ENCODE data around the gene RNF130.
"Not testable (repeated sequence)": the region's sequence is repeated elsewhere in the genome, so short reads cannot be mapped to it uniquely, and the experiment has no call there.

Gene RNF130

DNA sequence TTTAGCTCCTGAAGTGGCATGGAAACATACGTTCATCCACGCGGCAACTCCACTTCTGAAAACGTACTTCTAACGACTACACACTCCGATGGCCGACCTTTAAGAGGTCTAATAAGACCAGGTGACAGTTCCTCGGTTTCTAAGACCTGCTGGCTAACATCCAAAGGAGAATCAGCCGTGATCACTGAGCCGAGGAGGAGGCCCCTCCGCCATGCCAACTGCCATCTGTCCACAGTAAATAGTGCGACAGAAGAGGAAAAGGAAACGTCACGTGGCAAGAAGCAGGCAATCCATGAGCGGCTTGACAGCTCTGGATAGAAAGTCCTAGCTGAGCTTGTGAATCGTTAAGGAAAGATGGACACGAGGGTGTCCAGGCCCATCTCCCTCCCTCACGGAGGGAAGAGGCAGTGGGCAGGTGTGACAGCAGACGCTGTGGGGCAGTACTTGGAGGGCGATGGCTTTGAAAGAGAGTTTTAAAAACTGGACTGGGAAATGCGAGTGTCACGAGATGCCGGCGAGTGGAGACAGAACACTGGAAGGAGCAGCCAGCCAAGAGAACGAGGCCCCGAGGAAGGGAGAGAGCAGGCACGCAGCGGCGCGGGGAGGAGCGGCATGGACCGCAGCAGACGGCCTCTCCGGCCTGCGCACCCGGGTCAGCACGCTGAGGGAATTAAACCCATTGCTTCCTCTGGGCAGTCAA, 97.2 kb downstream of the RNF130 start:
- DNase-seq (ENCODE audit: low read depth in 2 of 2), result no peak

GRCh38 chr5:179973391-179973790, 98.2 kb downstream of the RNF130 start:
- no peak for DNase-seq (ENCODE audit: low read depth in 2 of 2)

GRCh38 chr5:179969110-179969509, 102.4 kb downstream of the RNF130 start:
- DNase-seq (ENCODE audit: low read depth in 2 of 2), result no peak

- DNase-seq (ENCODE audit: low read depth in 2 of 2), result no peak
Observed at GRCh38 chr5:179967489-179967888, 104.1 kb downstream of the RNF130 start.

DNA sequence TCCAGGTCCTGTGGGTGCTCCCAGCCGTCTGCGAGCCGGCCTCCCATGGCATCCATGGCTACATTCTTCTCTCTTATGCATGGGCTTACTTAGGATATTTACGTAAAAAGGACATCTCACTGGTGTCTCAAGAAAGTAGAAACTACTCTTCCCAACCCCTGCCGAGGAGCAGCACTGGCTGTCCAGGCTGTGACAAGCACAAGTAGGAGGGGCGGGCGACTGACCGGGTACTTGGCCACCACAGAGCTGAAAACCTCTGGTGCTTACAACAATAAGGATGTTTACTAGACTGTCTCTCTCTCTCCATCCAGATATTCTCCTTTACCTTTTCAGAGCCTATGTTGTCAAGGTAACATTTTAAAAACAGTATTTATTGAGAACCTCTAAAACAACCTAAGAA, 107.5 kb downstream of the RNF130 start:
- no peak for DNase-seq (ENCODE audit: low read depth in 2 of 2)

- no peak for DNase-seq (ENCODE audit: low read depth in 2 of 2)
Observed at GRCh38 chr5:179963375-179963774, 108.2 kb downstream of the RNF130 start.

DNA sequence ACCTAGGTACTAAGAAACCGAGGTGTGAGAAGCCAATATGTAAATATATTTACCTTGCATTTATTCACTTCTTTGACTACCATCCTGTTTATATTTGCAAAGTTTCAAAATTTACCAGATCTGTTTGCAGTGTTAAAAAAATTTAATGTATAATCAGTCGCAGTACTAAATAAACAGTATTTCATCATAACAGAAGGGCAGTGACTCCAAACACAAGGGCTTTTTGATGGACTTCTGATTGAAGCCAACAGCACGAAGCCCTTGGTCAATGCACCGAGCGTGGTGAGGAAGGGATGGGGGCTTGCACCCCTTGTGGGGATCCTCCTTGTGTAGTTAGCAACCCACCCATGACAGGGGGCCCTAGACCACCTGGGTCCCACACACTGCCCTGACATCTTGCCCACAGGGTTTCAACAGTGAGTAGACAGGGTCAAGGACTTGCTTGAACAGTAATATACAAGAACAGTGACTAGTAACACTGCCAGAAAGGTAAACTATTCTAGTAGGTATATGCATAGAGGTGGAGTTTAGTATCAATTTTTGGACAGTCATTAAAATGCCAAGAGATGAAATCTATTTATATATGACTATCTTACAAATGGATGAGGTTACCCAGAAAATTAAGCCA, 111.2 kb downstream of the RNF130 start:
- no peak for DNase-seq (ENCODE audit: low read depth in 2 of 2)

DNA sequence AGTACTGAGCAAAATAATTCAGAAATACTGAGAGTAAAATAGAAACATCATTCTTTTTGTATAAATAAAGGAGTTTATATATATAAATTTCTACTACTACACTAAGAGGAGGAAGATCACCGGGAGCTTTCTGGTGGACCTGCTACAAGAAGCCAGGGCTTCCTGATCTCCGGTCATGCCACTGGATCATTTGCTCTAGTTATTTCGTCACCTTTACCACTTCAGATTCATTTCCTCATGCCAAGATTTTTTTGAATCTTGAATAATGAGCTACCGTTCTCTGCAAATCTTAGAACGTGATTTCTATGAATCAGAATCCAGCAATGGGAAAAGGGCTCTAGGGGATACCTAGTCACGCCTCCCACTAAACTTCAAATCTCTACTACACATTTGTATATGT, 111.9 kb downstream of the RNF130 start:
- DNase-seq (ENCODE audit: low read depth in 2 of 2), result no peak

- not testable (repeated sequence) for DNase-seq (ENCODE audit: low read depth in 2 of 2)
Observed at GRCh38 chr5:179959118-179959517, 112.4 kb downstream of the RNF130 start.

DNA sequence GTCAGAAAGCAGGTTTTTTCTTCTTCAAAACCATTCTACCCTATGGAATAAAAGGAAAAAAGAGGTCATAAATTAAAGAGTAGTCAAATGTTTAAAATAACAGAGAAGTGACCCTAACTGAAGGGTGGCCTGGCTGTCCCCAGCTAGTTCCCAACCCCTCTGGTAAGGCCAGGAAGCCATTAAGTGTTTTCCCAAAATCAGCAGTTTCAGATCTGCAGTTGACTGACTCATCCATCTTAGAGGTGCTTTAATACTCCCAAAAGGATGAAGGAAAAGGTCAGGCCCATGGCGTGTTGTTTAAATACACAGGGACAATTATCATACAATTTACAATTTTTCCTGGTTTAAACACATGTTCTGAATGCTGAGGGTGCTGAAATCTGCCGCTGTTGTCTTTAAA, 115.9 kb downstream of the RNF130 start:
- no peak for DNase-seq (ENCODE audit: low read depth in 2 of 2)

- DNase-seq (ENCODE audit: low read depth in 2 of 2), result no peak
Observed at GRCh38 chr5:179955062-179955461, 116.5 kb downstream of the RNF130 start.

- DNase-seq (ENCODE audit: low read depth in 2 of 2), result no peak
Observed at GRCh38 chr5:179954434-179954833, 117.1 kb downstream of the RNF130 start.

GRCh38 chr5:179953987-179954386, 117.6 kb downstream of the RNF130 start:
- DNase-seq (ENCODE audit: low read depth in 2 of 2), result no peak

GRCh38 chr5:179936976-179937681, 134.4 kb downstream of the RNF130 start:
- no peak for DNase-seq (ENCODE audit: low read depth in 2 of 2)

DNA sequence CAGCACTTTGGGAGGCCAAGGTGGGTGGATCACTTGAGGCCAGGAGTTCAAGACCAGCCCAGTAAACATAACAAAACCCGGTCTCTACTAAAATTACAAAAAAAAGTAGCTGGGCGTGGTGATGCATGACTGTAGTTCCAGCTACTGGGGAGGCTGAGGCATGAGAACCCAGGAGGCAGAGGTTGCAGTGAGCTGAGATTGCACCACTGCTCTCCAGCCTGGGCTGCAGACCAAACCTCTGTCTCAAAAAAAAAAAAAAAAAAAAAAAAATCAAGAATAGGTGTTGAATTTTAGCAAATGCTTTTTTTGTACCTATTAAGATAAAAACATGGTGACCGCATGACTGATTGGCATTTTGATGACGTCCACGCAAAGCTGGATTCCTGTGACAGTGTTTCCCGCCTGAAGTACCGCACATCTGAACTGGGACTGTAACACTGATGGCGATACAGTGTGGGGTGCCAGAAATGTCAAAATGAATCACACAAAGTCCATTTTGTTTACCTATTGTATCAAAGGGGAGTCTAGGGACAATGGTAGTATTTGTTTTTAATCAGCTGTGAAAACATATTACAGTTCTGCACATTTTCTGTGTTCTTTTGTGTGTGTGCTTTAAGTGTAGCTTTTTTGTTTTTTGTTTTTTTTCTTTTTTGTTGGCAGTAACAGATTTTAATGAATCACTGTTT, 140.6 kb downstream of the RNF130 start:
- no peak for DNase-seq (ENCODE audit: low read depth in 2 of 2)

DNA sequence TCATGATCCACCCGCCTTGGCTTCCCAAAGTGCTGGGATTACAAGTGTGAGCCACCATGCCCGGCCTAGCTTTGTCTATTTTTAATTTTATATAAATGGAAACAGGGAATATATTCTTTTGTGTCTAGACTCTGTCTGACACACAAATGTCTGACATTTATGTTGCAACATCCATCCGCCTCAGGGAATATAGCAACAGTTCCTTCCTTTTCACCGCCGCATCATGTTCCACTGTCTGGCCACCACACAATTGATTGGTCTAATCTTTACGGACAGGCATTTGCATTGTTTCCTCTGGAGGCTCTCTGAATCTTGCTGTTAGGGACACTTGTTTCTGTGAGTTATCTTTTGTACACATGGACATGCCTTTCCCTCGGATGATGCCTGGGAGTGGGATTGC, 143.7 kb downstream of the RNF130 start:
- DNase-seq (ENCODE audit: low read depth in 2 of 2), result no peak

DNA sequence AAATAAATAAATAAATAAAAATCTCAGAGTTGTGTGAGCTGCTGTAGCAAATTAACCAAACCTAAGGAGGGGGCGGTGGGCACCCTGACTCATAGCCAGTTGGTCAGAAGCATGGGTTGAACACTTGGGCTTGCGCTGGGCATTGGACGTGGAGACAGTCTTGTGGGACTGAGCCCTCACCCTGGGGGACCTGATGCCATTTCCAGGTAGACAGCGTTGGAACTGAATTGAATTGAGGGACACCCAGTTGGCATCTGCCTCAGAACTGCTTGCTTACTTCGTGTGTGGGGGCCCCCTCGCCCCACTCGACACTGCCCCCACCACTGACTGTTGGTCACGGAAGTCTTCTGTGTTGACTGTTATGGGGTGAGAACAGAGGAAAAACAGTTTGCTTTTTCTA, 144.9 kb downstream of the RNF130 start:
- DNase-seq (ENCODE audit: low read depth in 2 of 2), result no peak

DNA sequence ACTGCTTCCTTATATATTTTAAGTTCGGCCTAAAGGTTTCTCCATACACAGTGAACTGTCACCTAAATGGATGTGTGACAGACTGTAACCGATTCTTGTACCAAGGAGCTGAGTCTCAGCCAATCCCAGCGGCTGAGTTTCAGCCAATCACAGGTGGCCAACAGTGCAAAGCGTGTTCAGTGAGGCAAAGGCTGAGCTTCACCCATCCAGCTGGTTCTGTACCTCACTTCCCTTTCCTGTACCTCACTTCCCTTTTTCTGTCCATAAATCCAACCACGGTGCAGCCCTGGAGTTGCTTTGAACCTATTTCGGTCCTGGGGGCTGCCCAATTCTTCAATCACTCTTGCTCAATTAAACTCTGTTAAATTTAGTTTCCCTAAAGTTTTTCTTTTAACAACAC, 148.1 kb downstream of the RNF130 start:
- DNase-seq (ENCODE audit: low read depth in 2 of 2), result no peak

GRCh38 chr5:179920175-179920574, 151.4 kb downstream of the RNF130 start:
- no peak for DNase-seq (ENCODE audit: low read depth in 2 of 2)

GRCh38 chr5:179919487-179920060, 152.0 kb downstream of the RNF130 start:
- DNase-seq (ENCODE audit: low read depth in 2 of 2), result no peak

DNA sequence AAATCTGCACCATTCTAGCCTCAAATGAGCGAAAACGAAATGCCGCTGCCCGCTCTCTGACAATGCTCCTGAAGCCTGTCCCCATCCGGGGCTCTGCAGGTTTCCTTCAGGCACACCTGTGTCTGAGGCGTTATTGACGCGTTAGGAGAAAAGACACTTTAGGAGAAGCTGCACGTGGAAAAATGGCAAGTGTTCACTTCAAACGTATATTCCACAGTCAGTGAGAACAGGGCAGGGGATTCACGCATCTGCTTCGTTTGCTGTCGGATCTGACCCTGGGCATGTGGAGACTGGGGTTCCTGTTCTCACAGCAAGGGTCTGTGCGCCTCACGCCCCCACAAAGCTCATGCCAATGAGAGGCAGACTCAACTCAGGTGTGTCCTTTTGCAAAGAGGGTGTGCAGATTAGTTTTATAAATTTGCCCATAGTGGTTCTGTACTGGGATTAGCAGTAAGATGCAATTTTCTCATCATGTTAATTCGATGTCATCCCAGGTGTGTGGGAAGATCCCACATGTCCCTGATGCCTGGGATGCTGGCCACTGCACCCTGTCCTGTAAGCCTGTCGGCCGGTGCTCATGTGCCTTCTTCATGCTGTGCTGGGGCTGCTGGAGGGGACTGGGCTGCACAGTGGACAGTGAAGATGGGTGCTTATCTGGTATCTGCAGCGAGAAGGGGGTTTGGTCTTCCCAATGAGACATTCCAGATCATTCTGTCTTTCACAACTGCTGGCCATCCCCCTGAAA, 152.6 kb downstream of the RNF130 start:
- DNase-seq (ENCODE audit: low read depth in 2 of 2), result no peak

Measured in stimulated activated CD8-positive, alpha-beta memory T cell treated with anti-CD3 and anti-CD28 coated beads, Interleukin-2, amount 100 ng/mL, for 1 hour (primary cell).